GM12865 (cell line): ENCODE data around the gene ZNF32.
A peak's percentile ranks its signal among the peaks of the same experiment; 100 is the strongest.

Source experiments
- DNase-seq: peaks from one replicate; pipeline ENCODE4 v3.0.0; 2010; ENCODE audit warnings: low read depth
- H3K4me3 ChIP-seq: 2 replicates; pipeline ENCODE4 v1.5.1; 2011; ENCODE audit warnings: mild to moderate bottlenecking, low read depth, low read length, control low read depth
- TF ChIP-seq, protein P1 (sequence below): IDR thresholded peaks from 2 replicates; pipeline ENCODE4 v1.5.1; 2011; ENCODE audit warnings: low read length, control low read depth, low read depth, inconsistent platforms; ENCODE audit not compliant: insufficient read depth; ENCODE audit errors: missing control alignments

The ZNF32 gene

DNA sequence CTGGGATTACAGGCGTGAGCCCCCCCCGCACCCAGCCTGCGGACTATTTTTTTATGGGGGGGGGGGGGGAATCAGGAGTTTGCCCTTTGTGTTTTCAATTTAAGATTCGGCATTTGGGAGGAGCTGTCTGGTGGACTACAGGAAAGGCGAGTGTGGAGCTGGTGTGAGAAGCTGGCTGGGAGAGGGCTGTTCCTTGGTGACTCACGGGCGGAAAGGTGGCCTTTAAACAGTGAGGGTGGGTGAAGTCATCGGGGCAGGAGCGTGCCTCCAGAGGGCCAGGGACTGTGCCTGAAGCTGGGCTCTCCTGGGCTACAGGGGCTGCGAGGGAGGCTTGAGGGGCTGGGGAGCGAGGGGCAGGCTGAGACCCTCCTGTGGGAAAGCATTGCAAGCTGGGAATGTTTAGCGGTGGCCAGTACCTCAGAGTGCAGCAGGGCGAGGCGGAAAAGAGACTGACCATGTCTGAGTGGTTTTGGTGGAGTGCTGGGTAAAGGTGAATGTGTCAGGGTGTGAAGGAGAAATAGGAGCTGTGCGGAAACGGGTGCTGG is 39.7 kb upstream of the ZNF32 start:
- no peak for DNase-seq
- TF ChIP-seq, protein P1, sequence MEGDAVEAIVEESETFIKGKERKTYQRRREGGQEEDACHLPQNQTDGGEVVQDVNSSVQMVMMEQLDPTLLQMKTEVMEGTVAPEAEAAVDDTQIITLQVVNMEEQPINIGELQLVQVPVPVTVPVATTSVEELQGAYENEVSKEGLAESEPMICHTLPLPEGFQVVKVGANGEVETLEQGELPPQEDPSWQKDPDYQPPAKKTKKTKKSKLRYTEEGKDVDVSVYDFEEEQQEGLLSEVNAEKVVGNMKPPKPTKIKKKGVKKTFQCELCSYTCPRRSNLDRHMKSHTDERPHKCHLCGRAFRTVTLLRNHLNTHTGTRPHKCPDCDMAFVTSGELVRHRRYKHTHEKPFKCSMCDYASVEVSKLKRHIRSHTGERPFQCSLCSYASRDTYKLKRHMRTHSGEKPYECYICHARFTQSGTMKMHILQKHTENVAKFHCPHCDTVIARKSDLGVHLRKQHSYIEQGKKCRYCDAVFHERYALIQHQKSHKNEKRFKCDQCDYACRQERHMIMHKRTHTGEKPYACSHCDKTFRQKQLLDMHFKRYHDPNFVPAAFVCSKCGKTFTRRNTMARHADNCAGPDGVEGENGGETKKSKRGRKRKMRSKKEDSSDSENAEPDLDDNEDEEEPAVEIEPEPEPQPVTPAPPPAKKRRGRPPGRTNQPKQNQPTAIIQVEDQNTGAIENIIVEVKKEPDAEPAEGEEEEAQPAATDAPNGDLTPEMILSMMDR: no peak
- no peak overlapping the region for H3K4me3 ChIP-seq

DNA sequence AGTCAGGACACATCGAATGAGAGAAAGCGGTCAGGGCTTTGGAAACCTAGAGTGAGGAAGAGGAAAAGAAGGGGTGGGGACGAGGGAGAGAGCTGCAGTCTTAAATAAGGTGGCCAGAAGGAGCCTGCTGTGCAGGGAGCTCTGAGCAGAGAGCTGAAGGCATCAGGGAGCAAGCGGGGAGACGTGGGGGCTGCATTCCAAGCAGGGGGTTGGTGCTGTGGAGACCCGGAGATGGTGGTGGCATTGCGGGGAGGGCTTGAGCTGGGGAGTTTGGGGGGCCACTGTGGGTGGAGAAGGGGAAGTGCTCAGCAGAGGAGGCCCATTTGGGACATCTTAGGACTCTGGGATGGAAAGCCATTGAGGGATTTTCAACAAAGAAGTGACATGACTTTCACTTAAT is 38.7 kb upstream of the ZNF32 start:
- no peak overlapping the region for H3K4me3 ChIP-seq
- no peak for DNase-seq
- TF ChIP-seq, protein P1: no peak

DNA sequence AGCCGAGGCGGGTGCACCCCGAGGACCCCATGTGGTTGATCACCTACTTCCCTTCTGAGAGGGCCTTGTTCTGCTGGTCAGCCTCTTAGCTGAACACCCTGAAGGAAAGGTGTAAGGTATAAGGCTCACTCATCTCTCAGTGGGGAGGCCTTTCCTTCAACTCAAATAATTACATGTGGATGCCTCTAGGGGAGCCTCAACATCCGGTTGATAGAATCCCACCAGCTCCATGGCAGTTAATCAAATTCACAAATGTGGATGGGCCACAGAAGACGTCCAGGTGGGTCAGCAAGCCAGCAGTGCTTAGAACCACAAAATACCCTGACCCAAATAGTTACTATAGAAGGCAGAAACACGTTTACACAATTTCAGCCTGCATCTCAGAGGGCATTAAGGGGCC is 37.7 kb upstream of the ZNF32 start:
- DNase-seq: no peak
- no peak overlapping the region for H3K4me3 ChIP-seq
- TF ChIP-seq, protein P1: no peak

DNA sequence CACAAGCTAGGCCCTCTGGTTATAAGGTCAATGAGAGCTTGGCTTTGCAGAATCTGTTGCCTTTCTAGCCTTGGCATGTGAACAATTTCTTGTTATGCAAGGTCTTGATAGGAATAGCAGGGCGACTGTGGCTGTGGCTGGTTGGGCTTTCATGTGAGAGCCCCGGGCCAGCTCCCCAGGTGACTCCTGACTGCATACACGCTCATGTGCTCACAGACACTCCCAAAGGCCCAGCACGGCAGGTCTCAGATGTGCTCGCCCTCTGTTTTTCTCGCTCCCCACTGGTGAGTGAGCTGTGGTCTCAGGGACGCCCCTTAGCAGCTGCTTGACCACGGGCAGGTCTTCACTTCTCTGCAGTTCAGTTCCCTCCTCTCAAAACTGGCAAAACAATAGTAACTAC is 37.1 kb upstream of the ZNF32 start:
- DNase-seq: no peak
- TF ChIP-seq, protein P1: no peak

DNA sequence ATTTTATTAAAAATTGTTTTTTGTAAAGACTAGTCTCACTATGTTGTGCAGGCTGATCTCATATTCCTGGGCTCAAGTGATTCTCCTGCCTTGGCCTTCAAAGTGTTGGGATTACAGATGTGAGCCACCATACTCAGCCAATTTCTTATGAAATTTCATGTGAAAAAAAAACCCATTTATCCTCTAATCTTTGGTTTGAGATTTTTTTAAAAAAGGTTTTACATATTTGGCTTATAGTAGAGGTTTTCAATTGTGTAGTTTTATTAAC is 35.5 kb upstream of the ZNF32 start:
- TF ChIP-seq, protein P1: no peak

More for the DNA sequence above, 37.1 kb upstream of the ZNF32 start:
- H3K4me3 ChIP-seq: no peak overlapping the region

DNA sequence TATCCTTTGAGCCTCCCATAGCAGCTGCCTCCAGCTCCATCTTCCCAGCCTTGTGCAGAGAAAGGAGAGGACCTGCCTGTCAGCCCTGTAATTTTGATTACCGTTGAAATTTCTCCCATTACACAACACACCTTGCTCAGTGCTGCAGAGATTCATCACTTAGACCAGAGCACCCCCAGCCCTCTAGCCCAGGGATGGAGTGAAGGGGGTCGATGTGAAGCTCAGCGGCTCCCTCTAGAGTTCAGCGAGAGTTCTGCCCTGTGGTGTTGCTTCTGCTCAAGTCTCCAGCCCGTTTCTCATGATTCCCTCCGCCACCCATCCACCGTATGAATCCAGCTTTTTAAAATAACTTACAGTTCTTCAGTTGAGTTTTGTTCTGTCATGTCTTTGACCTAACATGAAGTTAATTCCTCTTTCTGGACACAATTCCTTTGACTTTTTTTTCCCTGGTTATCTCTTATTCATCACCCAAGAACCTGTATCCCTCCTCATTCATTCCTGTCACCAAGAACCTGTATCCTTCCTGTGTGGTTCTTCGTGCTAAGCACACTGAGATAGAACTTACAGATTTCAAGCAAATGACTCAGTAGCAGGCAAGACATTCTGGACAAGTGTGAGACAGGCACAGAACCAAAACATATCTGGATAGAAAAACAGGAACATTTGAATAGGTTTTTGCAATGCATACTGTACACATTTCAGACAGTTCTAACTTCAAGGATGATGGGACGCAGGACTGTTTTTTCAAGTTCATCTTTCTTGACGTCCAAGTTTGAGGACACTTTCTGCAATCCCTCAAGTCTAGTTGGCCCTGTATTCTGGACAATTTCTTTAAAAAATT is 35.0 kb upstream of the ZNF32 start:
- TF ChIP-seq, protein P1: peak; percentile 62
- DNase-seq: peak; percentile 28
- no peak overlapping the region for H3K4me3 ChIP-seq

More for the DNA sequence above, 35.5 kb upstream of the ZNF32 start:
- DNase-seq: no peak
- H3K4me3 ChIP-seq: no peak overlapping the region

DNA sequence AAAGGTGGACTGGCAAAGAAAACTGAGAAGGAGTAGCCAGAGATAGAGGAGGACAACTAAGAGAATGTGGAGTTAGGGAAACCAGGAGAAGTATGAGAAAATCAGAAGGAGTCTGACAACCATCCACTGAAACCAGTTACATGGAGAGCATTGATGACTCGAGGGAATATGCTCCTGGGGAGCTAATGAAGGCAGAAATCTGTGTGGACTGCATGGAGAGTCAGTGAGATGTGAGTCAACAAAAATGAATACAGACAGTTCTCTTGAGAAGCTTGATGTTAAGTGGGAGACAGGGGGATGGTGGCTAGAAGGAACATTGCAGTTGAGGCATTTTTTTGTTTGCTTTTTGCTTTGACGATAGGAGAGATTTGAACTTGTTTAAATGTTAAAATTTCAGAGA is 34.3 kb upstream of the ZNF32 start:
- no peak overlapping the region for H3K4me3 ChIP-seq
- TF ChIP-seq, protein P1: no peak
- DNase-seq: no peak
